Loucy (cell line): ENCODE results near the gene ZNRD2.

ENCODE experiments used
- H2AFZ ChIP-seq: fragments of 200-600 bp; sonication (generic); 2 replicates; pipeline ENCODE4 v1.6.0; 2016; ENCODE audit warnings: antibody characterized with exemption, mild to moderate bottlenecking, low read length, moderate library complexity
- H3F3A ChIP-seq: fragments of 200-600 bp; 2 replicates; pipeline ENCODE4 v1.6.0; 2016; ENCODE audit warnings: antibody characterized with exemption, low read depth, mild to moderate bottlenecking
- H3K27me3 ChIP-seq: fragments of 200-600 bp; sonication (generic); 2 replicates; pipeline ENCODE4 v1.6.1; 2014; ENCODE audit warnings: low read length, mild to moderate bottlenecking; ENCODE audit not compliant: insufficient read depth, poor library complexity, severe bottlenecking
- H3K36me3 ChIP-seq: fragments of 200-600 bp; sonication (generic); 2 replicates; pipeline ENCODE4 v1.6.1; 2016; ENCODE audit warnings: low read length; ENCODE audit not compliant: insufficient read depth
- H3K4me1 ChIP-seq: fragments of 200-600 bp; sonication (generic); 2 replicates; pipeline ENCODE4 v1.5.1; 2014; ENCODE audit warnings: low read length, mild to moderate bottlenecking; ENCODE audit not compliant: insufficient read depth, poor library complexity, severe bottlenecking
- H3K4me2 ChIP-seq: fragments of 200-600 bp; sonication (generic); 2 replicates; pipeline ENCODE4 v1.6.0; 2014; ENCODE audit warnings: antibody characterized with exemption, low read length, low read depth, mild to moderate bottlenecking; ENCODE audit not compliant: poor library complexity, severe bottlenecking
- H3K4me3 ChIP-seq: fragments of 200-600 bp; sonication (generic); 2 replicates; pipeline ENCODE4 v1.5.1; 2014; ENCODE audit warnings: low read length, mild to moderate bottlenecking, mixed read lengths; ENCODE audit not compliant: poor library complexity, severe bottlenecking
- H3K79me2 ChIP-seq: fragments of 200-600 bp; sonication (generic); 2 replicates; pipeline ENCODE4 v1.6.1; 2014; ENCODE audit warnings: low read length; ENCODE audit not compliant: insufficient read depth
- H3K9ac ChIP-seq: fragments of 200-600 bp; sonication (generic); 2 replicates; pipeline ENCODE4 v1.6.0; 2014; ENCODE audit warnings: mild to moderate bottlenecking, low read depth, low read length, moderate library complexity; ENCODE audit not compliant: poor library complexity, severe bottlenecking
- H3K9me2 ChIP-seq: fragments of 200-600 bp; sonication (generic); replicated peaks from 2 replicates; pipeline ENCODE4 v1.6.1; 2016; ENCODE audit warnings: low read depth, low read length, mixed read lengths
- H3K9me3 ChIP-seq: fragments of 200-600 bp; sonication (generic); 2 replicates; pipeline ENCODE4 v1.6.1; 2014; ENCODE audit warnings: mild to moderate bottlenecking, antibody characterized with exemption, low read length, low read depth; ENCODE audit not compliant: insufficient read depth
- H4K20me1 ChIP-seq: fragments of 200-600 bp; sonication (generic); 2 replicates; pipeline ENCODE4 v1.6.0; 2014; ENCODE audit warnings: antibody characterized with exemption, low read length, mild to moderate bottlenecking; ENCODE audit not compliant: insufficient read depth, poor library complexity, severe bottlenecking
- EZH2phosphoT487 ChIP-seq: fragments of 200-600 bp; IDR thresholded peaks from 2 replicates; pipeline ENCODE4 v1.6.1; 2018; ENCODE audit warnings: antibody characterized with exemption, mild to moderate bottlenecking, moderate library complexity, borderline replicate concordance
- TF ChIP-seq, protein P1 (sequence below): fragments of 200-600 bp; sonication (generic); conservative IDR thresholded peaks from 2 replicates; pipeline ENCODE4 v1.5.1; 2014; ENCODE audit warnings: mild to moderate bottlenecking, antibody characterized with exemption, low read length

Gene ZNRD2

DNA sequence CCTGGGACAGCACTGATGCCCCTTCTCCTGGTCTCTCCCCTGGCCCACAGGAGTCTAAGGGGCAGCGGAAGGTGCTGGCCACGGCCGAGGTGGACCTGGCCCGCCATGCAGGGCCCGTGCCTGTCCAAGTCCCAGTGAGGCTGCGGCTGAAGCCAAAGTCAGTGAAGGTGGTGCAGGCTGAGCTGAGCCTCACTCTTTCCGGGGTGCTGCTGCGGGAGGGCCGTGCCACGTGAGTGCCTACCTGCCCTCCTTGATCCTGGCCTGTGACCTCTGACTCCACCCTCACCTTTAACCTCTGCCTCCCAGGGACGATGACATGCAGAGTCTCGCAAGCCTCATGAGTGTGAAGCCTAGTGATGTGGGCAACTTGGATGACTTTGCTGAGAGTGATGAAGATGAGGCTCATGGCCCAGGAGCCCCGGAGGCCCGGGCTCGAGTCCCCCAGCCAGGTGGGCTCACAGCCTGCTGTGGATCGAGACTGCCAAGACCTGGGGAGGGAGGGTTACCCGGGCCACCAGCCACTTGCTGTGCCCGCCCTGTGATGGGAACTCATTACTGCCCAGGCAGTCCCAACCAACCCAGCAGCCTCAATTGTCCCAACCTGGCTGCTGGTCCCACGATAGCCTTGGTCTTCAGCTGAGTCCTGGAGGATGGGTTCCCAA is 9.9 kb downstream of the ZNRD2 start:
- Histone ChIP-seq H3F3A (peaks cover 5% of the 10 kb centered on the region), H3K9ac (no peak overlapping the region), H2AFZ (no peak overlapping the region), H3K9me3 (no peaks in the 10 kb centered on the region), H3K4me2 (no peak overlapping the region), H4K20me1 (no peaks in the 10 kb centered on the region), H3K79me2 (peaks cover 16% of the 10 kb centered on the region), H3K4me1 (peaks cover 28% of the 10 kb centered on the region), H3K36me3 (no peaks in the 10 kb centered on the region), H3K27me3 (no peaks in the 10 kb centered on the region), H3K9me2 (no peaks in the 10 kb centered on the region), H3K4me3 (no peak overlapping the region)
- no peak for TF ChIP-seq EZH2phosphoT487
- TF ChIP-seq, protein P1, sequence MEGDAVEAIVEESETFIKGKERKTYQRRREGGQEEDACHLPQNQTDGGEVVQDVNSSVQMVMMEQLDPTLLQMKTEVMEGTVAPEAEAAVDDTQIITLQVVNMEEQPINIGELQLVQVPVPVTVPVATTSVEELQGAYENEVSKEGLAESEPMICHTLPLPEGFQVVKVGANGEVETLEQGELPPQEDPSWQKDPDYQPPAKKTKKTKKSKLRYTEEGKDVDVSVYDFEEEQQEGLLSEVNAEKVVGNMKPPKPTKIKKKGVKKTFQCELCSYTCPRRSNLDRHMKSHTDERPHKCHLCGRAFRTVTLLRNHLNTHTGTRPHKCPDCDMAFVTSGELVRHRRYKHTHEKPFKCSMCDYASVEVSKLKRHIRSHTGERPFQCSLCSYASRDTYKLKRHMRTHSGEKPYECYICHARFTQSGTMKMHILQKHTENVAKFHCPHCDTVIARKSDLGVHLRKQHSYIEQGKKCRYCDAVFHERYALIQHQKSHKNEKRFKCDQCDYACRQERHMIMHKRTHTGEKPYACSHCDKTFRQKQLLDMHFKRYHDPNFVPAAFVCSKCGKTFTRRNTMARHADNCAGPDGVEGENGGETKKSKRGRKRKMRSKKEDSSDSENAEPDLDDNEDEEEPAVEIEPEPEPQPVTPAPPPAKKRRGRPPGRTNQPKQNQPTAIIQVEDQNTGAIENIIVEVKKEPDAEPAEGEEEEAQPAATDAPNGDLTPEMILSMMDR, result no peak

DNA sequence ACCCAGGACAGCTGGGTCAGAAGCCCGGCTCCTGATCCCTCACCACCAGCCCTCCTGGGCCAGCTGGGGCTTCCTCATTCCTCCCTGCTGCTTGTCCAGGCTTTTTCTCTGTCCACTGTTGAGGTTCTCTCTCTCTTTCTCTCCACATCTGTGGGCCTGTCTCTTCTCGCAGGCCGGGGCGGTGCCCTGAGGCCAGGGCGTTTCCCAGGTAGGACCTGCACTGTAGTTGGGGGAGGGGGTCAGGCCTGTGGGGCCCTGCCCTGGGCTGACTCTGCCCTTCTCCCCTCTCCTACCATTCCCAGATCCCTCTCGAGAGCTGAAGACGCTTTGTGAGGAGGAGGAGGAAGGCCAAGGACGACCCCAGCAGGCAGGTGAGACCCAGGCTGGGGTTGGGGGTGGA is 10.5 kb downstream of the ZNRD2 start:
- H3K27me3 ChIP-seq, result no peaks in the 10 kb centered on the region
- H3K4me1 ChIP-seq, result peaks cover 23% of the 10 kb centered on the region

DNA sequence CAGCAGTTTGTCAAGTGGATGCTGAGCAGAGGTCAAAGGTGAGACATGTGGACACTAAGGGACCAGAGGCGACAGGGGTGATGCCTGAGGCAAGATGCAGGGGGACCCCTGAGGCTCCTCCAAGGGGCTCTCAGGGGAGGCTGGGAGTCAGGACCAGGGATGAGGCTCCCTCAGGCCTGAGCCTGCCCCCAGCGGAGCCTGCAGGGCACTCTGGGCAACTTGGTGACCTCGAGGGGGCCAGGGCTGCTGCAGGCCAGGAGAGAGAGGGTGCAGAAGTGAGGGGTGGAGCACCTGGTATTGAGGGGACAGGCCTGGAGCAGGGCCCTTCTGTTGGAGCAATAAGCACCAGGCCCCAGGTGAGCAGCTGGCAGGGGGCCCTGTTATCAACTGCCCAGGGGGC is 11.7 kb downstream of the ZNRD2 start:
- Histone ChIP-seq H3K36me3 (no peaks in the 10 kb centered on the region), H3K9me2 (no peaks in the 10 kb centered on the region), H3F3A (no peaks in the 10 kb centered on the region), H3K4me2 (no peak overlapping the region), H3K79me2 (peaks cover under 1% of the 10 kb centered on the region; the same call in 1 of the 2 replicates), H3K4me1 (peaks cover 14% of the 10 kb centered on the region), H3K9ac (no peak overlapping the region), H3K4me3 (no peak overlapping the region), H3K27me3 (no peaks in the 10 kb centered on the region), H3K9me3 (no peaks in the 10 kb centered on the region), H2AFZ (no peak overlapping the region), H4K20me1 (no peaks in the 10 kb centered on the region)
- TF ChIP-seq, protein P1, result no peak
- no peak for TF ChIP-seq EZH2phosphoT487

More for the DNA sequence above, 10.5 kb downstream of the ZNRD2 start:
- Histone ChIP-seq H3K4me2 (no peak overlapping the region), H4K20me1 (no peaks in the 10 kb centered on the region), H2AFZ (no peak overlapping the region), H3K9me2 (no peaks in the 10 kb centered on the region), H3K79me2 (peaks cover 11% of the 10 kb centered on the region), H3F3A (no peaks in the 10 kb centered on the region), H3K9me3 (no peaks in the 10 kb centered on the region), H3K9ac (no peak overlapping the region), H3K36me3 (no peaks in the 10 kb centered on the region), H3K4me3 (no peak overlapping the region)
- TF ChIP-seq EZH2phosphoT487, result no peak
- TF ChIP-seq, protein P1, result no peak
